ENCODE results near the gene B3GLCT. TPM values are rescaled to one million over a fixed set of nuclear protein-coding genes. Genes with fewer than 3 reads are reported as not detected.

Gene B3GLCT
- total RNA-seq, 1 experiment from 2014 or later, result 3.2 TPM

DNA sequence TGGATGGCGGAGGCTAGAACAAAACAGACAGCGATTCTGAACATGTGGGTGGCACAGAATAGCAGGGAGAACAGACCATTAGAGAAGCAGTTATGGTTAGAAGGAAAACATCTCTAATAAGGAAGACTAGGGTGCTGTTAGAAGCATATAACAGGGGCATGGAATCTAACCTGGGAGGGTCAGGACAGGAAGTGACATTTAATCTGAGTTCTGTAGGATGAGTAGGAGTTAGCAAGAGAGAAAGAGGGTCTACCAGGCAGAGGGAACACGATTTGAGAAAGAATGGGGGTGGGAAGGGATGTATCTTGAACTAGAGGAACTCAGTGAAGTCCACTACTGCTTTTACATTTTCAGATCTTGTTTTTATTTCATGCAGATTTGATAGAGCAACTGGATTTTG lies 48.6 kb downstream of the B3GLCT start:
- intact Hi-C loops (cut with micrococcal nuclease), result no loop called here
- no TSS peak for BruUV-seq (replicated peaks)
- no peak for ATAC-seq

DNA sequence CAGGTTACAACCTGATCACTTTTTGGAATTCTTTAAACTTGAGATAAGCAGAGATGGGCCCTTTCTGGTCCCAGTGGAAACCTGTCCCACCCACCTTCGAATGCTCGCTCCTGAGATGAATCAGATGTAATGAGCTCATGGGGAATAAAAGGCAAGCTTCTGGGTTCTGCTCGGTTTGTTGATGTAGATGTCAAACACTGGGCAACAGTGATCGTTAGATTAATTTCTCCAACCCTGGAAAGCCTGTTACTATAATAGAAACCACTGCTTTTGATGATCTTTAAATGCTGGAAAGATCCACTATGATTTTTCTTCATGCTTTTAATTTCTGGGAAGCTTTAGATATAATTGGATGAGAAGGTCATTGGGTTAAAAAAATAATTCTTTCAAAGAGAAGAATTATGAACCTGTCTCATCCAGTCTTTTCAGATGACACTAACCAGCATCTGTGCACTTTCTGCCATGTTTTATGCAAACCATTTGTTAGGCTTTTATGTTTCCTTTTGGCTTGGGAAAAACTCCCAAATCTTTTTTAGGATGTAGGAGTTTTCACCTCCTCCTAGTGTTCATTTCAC lies 49.3 kb downstream of the B3GLCT start:
- no peak overlapping the region for H3K9ac ChIP-seq (ENCODE audit: low read length)
- DNase-seq (no peak), ATAC-seq (no peak)
- no peak overlapping the region for H3K27ac ChIP-seq (ENCODE audit: low read length)
- no peaks in the 10 kb centered on the region for H3K27me3 ChIP-seq (ENCODE audit: low read length)
- intact Hi-C loops (cut with micrococcal nuclease), result no loop called here
- no peak overlapping the region for H3K4me2 ChIP-seq (ENCODE audit: low read length)
- H3K9me3 ChIP-seq (ENCODE audit: low read length), result no peaks in the 10 kb centered on the region
- no peaks in the 10 kb centered on the region for H3K36me3 ChIP-seq (ENCODE audit: low read depth, low read length)
- POLR2A ChIA-PET (ENCODE audit: unreplicated experiment), result no interaction called here
- H3K4me3 ChIP-seq (ENCODE audit: low read length), result no peak overlapping the region
- CTCF ChIA-PET, result interaction anchor here (0.5 kb wide), 1 partner anchor 96 kb away, joined by 6 read pairs; no protein-coding TSS in a partner anchor
- H3K4me1 ChIP-seq (ENCODE audit: insufficient read depth, low read length), result no peaks in the 10 kb centered on the region
- no peaks in the 10 kb centered on the region for H3K9me2 ChIP-seq (replicated peaks; ENCODE audit: low read length)
- no peaks in the 10 kb centered on the region for H4K20me1 ChIP-seq (ENCODE audit: low read length)
- TF ChIP-seq EZH2 (IDR thresholded peaks at IDR 0.05; ENCODE audit: low read length, unreplicated experiment), result no peak
- TF ChIP-seq, protein P1, sequence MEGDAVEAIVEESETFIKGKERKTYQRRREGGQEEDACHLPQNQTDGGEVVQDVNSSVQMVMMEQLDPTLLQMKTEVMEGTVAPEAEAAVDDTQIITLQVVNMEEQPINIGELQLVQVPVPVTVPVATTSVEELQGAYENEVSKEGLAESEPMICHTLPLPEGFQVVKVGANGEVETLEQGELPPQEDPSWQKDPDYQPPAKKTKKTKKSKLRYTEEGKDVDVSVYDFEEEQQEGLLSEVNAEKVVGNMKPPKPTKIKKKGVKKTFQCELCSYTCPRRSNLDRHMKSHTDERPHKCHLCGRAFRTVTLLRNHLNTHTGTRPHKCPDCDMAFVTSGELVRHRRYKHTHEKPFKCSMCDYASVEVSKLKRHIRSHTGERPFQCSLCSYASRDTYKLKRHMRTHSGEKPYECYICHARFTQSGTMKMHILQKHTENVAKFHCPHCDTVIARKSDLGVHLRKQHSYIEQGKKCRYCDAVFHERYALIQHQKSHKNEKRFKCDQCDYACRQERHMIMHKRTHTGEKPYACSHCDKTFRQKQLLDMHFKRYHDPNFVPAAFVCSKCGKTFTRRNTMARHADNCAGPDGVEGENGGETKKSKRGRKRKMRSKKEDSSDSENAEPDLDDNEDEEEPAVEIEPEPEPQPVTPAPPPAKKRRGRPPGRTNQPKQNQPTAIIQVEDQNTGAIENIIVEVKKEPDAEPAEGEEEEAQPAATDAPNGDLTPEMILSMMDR (conservative IDR thresholded peaks at IDR 0.05; ENCODE audit: low read depth, low read length), result no peak
- H2AFZ ChIP-seq (ENCODE audit: low read length), result no peak overlapping the region
- H3F3A ChIP-seq (ENCODE audit: low read length, unreplicated experiment), result no peaks in the 10 kb centered on the region
- H3K79me2 ChIP-seq (ENCODE audit: low read length), result no peaks in the 10 kb centered on the region
- BruUV-seq (replicated peaks), result no TSS peak

More for the DNA sequence above, 48.6 kb downstream of the B3GLCT start:
- H3K27ac ChIP-seq (ENCODE audit: low read length), result no peak overlapping the region
- no peaks in the 10 kb centered on the region for H3K9me3 ChIP-seq (ENCODE audit: low read length)
- H3K4me1 ChIP-seq (ENCODE audit: insufficient read depth, low read length), result no peaks in the 10 kb centered on the region
- DNase-seq, result no peak
- no peaks in the 10 kb centered on the region for H4K20me1 ChIP-seq (ENCODE audit: low read length)
- H3K4me3 ChIP-seq (ENCODE audit: low read length), result no peak overlapping the region
- H3F3A ChIP-seq (ENCODE audit: low read length, unreplicated experiment), result no peaks in the 10 kb centered on the region
- H3K27me3 ChIP-seq (ENCODE audit: low read length), result no peaks in the 10 kb centered on the region
- H3K79me2 ChIP-seq (ENCODE audit: low read length), result no peaks in the 10 kb centered on the region
- no peak overlapping the region for H3K9ac ChIP-seq (ENCODE audit: low read length)
- no peak overlapping the region for H3K4me2 ChIP-seq (ENCODE audit: low read length)
- no peak overlapping the region for H2AFZ ChIP-seq (ENCODE audit: low read length)
- H3K36me3 ChIP-seq (ENCODE audit: low read depth, low read length), result no peaks in the 10 kb centered on the region
- ChIA-PET CTCF (no interaction called here), POLR2A (ENCODE audit: unreplicated experiment) (no interaction called here)
- TF ChIP-seq, protein P1 (conservative IDR thresholded peaks at IDR 0.05; ENCODE audit: low read depth, low read length), result no peak
- TF ChIP-seq EZH2 (IDR thresholded peaks at IDR 0.05; ENCODE audit: low read length, unreplicated experiment), result no peak
- TF ChIP-seq EZH2phosphoT487 (IDR thresholded peaks at IDR 0.05; ENCODE audit: borderline replicate concordance, low read length), result no peak
- no peaks in the 10 kb centered on the region for H3K9me2 ChIP-seq (replicated peaks; ENCODE audit: low read length)

DNA sequence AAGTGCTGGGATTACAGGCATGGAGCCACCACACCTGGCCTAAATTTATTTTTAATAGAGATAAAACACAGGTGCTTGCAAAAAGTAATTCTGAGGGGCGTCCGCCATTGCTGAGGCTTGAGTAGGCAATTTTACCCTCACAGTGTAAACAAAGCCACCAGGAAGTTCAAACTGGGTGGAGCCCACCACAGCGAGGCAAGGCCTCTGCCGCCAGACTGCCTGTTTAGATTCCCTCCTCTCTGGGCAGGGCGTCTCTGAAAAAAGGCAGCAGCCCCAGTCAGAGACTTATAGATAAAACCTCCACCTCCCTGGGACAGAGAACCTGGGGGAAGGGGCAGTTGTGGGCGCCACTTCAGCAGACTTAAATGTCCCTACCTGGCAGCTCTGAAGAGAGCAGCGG lies 50.7 kb downstream of the B3GLCT start:
- ATAC-seq (no peak), DNase-seq (no peak)
- H3K27ac ChIP-seq (ENCODE audit: low read length), result no peak overlapping the region
- BruUV-seq (replicated peaks), result no TSS peak
- no peaks in the 10 kb centered on the region for H3K79me2 ChIP-seq (ENCODE audit: low read length)
- H3K36me3 ChIP-seq (ENCODE audit: low read depth, low read length), result no peaks in the 10 kb centered on the region
- H3K4me3 ChIP-seq (ENCODE audit: low read length), result no peak overlapping the region
- H3K9me2 ChIP-seq (replicated peaks; ENCODE audit: low read length), result no peaks in the 10 kb centered on the region
- no peaks in the 10 kb centered on the region for H3K4me1 ChIP-seq (ENCODE audit: insufficient read depth, low read length)
- no peaks in the 10 kb centered on the region for H3F3A ChIP-seq (ENCODE audit: low read length, unreplicated experiment)
- TF ChIP-seq, protein P1 (conservative IDR thresholded peaks at IDR 0.05; ENCODE audit: low read depth, low read length), result no peak
- TF ChIP-seq EZH2phosphoT487 (IDR thresholded peaks at IDR 0.05; ENCODE audit: borderline replicate concordance, low read length), result no peak
- TF ChIP-seq EZH2 (IDR thresholded peaks at IDR 0.05; ENCODE audit: low read length, unreplicated experiment), result no peak
- intact Hi-C loops (cut with micrococcal nuclease), result no loop called here
- no peak overlapping the region for H2AFZ ChIP-seq (ENCODE audit: low read length)
- H4K20me1 ChIP-seq (ENCODE audit: low read length), result no peaks in the 10 kb centered on the region
- no peaks in the 10 kb centered on the region for H3K27me3 ChIP-seq (ENCODE audit: low read length)
- H3K9me3 ChIP-seq (ENCODE audit: low read length), result no peaks in the 10 kb centered on the region
- POLR2A ChIA-PET (ENCODE audit: unreplicated experiment), result no interaction called here
- no peak overlapping the region for H3K4me2 ChIP-seq (ENCODE audit: low read length)
- CTCF ChIA-PET, result no interaction called here
- no peak overlapping the region for H3K9ac ChIP-seq (ENCODE audit: low read length)

Measured in PC-3 (cell line).